ENCODE measurements around the gene NLGN1.

NLGN1 gene

GRCh38 chr3:173923204-173923603 is 525.7 kb downstream of the NLGN1 start:
- no peak for DNase-seq

GRCh38 chr3:173930251-173930650 is 532.7 kb downstream of the NLGN1 start:
- DNase-seq = no peak

GRCh38 chr3:173932624-173933023 is 535.1 kb downstream of the NLGN1 start:
- DNase-seq = no peak

- no peak for DNase-seq
Observed at GRCh38 chr3:173933113-173933512, 535.6 kb downstream of the NLGN1 start.

- DNase-seq = no peak
Observed at GRCh38 chr3:173936316-173936715, 538.8 kb downstream of the NLGN1 start.

- DNase-seq = no peak
Observed at GRCh38 chr3:173938159-173938558, 540.6 kb downstream of the NLGN1 start.

GRCh38 chr3:173938616-173939015 is 541.1 kb downstream of the NLGN1 start:
- DNase-seq = no peak

- DNase-seq = no peak
Observed at GRCh38 chr3:173939331-173939730, 541.8 kb downstream of the NLGN1 start.

- DNase-seq = no peak
Observed at GRCh38 chr3:173943264-173943663, 545.7 kb downstream of the NLGN1 start.

GRCh38 chr3:173945170-173945569 is 547.6 kb downstream of the NLGN1 start:
- DNase-seq = no peak

- DNase-seq = no peak
Observed at GRCh38 chr3:173945806-173946205, 548.3 kb downstream of the NLGN1 start.

- no peak for DNase-seq
Observed at GRCh38 chr3:173954647-173955046, 557.1 kb downstream of the NLGN1 start.

GRCh38 chr3:173957646-173958045 is 560.1 kb downstream of the NLGN1 start:
- no peak for DNase-seq

- DNase-seq = no peak
Observed at GRCh38 chr3:173958805-173959204, 561.3 kb downstream of the NLGN1 start.

- DNase-seq = no peak
Observed at GRCh38 chr3:173970281-173970680, 572.7 kb downstream of the NLGN1 start.

GRCh38 chr3:173976281-173976680 is 578.7 kb downstream of the NLGN1 start:
- DNase-seq = no peak

- DNase-seq = no peak
Observed at GRCh38 chr3:173977747-173978146, 580.2 kb downstream of the NLGN1 start.

- no peak for DNase-seq
Observed at GRCh38 chr3:173983343-173983742, 585.8 kb downstream of the NLGN1 start.

- no peak for DNase-seq
Observed at GRCh38 chr3:173986861-173987410, 589.4 kb downstream of the NLGN1 start.

GRCh38 chr3:173988909-173989308 is 591.4 kb downstream of the NLGN1 start:
- DNase-seq = no peak

- no peak for DNase-seq
Observed at GRCh38 chr3:173992416-173992815, 594.9 kb downstream of the NLGN1 start.

- no peak for DNase-seq
Observed at GRCh38 chr3:173993299-173993698, 595.8 kb downstream of the NLGN1 start.

- no peak for DNase-seq
Observed at GRCh38 chr3:174000675-174001074, 603.1 kb downstream of the NLGN1 start.

GRCh38 chr3:174002543-174002942 is 605.0 kb downstream of the NLGN1 start:
- no peak for DNase-seq

- DNase-seq = no peak
Observed at GRCh38 chr3:174010907-174011306, 613.4 kb downstream of the NLGN1 start.

GRCh38 chr3:174016186-174016585 is 618.6 kb downstream of the NLGN1 start:
- DNase-seq = no peak
